GM21723 (cell line): Measurements from ENCODE around the gene PID1.

Experiments used
- ATAC-seq: cut with Tn5 transposase; IDR thresholded peaks from one replicate; pipeline ENCODE4 v1.9.1; 2021; ENCODE audit warnings: mild to moderate bottlenecking, moderate library complexity; ENCODE audit not compliant: unreplicated experiment

The PID1 gene

DNA sequence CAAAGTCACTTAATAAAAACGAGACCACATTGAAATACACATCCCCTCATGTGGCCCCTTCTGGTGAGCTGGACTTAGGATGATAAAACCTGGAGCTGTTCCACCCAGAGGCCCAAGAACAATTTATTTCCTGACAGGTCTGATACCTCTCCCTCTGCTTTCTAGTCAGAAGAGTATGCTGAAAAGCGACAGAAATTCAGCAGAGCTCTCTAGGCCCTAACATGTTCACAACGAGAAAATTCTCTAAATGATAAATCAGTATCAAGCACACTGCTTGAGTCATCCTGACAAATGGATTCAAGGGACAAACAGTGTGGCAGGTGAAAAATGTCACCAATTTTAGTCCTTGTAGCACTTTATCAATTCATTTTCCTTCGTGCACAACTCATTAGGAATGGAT, 233.5 kb downstream of the PID1 start:
- no peak for ATAC-seq

DNA sequence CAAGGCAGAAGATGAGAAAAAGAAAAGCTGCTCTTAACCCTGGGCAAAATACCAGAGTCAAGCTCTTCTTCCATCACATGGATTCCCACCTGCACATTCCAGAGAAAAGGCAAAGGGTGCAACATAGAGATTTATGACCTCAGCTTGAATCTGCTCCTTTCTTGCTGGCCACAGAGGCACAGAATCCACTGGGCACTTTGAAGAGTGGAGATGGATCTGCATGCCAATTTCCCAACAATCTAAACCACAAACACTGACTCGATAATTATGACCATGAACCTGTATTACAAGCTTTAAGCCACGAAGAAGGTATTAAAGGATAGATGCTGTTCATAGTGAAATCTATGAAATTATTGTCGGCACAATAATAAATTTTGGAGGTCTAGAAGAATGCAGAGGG, 237.3 kb downstream of the PID1 start:
- no peak for ATAC-seq

DNA sequence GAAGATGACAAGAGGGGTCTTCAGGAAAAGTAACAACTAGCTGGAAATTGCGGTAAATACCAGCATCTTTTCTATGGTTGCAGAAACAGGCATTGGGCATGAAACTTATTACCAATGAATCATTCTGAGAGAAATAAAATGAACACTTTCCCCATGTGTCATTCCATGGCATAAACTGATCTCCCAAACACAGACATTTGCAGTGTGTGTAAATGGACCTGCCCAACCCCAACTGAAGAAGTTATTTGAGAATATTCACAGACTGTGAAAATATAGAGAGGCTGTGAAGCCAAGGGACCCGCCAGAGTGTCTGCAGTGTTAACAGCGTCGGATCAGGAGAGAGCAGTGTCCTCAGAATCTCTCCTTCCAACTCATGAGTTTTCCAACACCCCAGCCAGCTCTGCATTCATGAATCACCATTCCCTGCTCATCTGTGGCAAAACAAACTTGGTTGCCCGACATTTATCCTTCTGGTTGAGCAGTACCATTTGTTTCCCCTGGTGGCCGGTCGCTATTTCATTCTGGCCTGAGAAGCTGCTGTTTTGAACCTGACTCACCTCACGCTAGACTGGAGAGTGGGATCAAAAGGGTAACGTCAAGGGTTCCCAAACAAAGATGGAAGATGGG, 238.4 kb downstream of the PID1 start:
- ATAC-seq = no peak

DNA sequence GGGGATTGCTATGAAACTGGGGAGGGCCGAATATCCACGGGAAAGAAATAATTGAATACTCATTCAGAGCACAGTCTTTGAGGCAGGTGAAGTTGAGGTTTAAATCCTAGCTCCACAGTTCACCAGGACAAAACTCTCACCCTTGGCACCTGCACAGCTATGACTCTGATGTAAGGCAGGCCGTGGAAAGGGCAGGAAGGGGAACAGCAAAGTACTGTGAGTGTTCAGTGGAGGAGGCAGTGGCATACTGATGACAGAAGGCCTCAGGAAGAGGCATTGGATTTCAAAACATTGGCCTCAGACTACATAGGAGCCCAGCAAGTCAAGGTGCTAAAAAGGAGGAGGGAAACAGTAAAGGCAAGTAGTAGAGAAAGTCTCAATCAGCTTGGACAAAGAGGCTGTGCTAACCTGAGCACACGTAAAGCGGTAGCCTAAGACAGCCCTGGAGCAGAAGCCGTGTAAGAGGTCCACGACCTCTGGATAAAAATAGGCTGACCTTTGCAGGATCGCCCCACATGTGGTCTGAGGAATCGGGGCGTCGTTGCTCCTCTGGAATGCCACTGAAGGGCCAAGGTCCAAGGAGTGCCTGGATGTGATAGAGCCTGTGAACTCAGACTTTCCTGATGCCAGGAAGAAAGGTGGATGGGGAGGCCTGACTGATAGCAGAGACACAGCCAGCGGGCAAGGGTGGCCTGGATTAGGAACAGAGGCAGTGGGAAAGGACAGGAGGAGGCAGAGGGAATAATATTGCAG, 243.6 kb downstream of the PID1 start:
- no peak for ATAC-seq

DNA sequence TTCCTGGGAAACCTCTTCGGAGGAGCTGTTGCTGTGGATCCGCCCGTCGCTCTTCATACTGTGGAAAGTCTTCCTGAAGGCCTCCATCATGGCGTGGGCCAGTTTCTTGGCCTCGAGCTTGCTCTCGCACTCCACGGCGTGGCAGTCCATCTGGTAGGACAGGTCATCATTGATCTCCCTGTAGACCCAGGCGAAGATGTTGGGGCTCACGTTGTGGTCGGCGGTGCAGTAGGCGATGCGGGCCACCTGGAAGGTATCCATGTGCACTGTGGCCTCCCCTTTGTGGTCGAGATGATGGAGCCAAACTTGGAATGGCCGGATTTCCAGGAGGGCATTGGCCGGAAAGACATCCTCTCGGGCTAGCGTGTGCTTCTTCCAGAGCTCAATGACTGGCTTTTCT, 245.4 kb downstream of the PID1 start:
- no peak for ATAC-seq

DNA sequence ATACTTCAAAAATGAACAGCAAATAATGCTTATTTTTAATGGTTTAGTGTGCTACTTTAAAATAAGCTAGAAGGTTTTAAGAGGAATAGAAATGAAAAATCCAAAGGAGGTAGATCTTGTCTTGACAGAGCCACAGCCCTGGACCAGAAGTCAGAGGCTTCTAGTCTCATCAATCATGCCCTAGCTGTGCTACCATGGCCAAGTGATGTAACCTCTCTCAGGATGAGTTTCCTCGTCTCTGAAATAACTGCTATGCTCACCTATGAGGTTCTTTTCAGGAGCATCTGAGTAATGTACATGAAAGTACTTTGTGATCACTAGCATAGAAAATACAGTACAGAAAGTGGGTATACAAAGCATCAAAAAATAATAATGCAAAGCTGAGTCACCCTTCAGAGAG, 248.4 kb downstream of the PID1 start:
- no peak for ATAC-seq

DNA sequence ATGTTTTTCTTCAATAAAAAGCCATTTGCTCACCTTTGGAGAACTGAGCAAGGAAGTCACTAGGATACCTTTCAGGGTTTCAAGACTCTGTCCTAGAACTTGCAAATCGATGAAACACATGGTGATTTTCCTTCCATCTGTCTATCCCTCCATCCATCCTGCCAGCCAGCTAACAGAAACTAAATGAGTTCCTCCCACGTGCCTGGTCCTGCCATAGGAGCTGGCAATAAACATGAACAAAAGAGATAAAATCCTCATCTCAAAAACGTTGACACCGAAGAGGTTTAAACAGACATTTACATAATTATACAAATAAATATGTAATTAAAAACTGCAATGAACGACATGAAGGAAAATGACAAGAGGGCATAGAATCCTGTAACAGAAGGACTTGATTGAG, 249.0 kb downstream of the PID1 start:
- ATAC-seq = no peak

DNA sequence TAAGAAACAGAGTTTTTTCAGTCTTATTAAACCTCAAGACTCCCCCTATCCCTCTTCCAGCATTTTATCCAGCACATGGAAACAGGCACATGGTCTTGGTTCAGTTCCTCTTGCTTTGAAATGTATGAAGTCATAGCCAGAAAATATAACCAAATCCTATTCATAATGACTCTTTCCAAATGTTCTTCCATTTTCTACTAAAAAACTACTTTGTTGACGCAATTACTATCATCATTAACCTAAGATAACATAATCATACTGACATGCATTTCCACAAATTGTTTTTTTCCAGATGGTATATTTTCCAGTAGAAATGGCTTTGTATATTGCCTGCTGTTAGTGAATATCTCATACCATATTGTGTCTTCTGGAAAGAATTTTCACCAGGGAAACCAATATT, 261.3 kb downstream of the PID1 start:
- ATAC-seq = no peak

DNA sequence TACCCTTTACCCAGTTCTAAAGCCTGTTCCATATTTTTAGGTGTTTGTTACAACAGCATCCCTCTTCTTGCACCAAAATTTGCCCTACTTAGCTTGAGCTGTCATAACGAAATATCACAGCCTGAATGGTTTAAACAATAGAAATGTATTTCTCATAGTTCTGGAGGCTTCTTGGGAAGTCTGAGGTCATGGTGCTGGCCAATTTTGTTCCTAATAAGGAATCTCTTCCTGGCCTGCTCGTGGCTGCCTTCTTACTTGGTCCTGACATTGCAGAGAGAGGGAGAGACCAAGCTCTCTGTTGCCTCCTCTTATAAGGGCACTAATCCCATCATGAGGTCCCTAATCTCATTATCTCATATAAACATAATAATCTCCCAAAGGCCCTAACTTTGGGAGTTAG, 267.8 kb downstream of the PID1 start:
- ATAC-seq = no peak

DNA sequence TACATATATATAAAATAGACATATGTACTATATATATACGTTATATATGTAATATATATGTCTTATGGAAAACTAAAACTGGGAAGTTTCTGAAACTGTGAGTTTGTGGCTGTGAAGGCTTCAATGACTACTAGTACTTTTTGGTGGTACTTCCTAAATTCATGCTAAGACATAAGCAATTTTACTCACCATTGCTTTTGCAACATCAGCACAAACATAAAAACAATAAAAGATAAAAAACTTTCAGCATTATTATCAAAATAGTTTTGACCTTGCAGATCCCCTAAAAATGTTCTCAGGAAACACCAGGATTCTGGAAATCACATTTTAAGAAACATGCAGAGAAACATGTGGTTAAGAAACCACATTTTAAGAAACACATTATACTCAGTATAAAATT, 269.9 kb downstream of the PID1 start:
- no peak for ATAC-seq

DNA sequence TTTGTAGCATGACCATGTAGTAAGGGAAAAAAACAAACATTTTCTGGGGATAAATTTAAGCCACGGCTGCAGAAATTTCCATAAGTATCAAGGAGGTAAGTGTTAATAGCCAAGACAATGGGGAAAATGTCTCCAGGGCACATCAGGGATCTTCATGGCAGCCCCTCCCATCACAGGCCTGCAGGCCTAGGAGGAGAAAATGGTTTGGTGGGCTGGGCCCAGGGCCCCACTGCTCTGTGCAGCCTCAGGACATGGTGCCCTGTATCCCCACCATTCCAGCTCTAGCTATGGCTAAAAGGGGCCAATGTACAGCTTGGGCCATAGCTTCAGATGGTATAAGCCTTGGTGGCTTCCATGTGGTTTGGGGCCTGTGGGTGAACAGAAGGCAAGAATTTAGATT, 271.8 kb downstream of the PID1 start:
- ATAC-seq = no peak

DNA sequence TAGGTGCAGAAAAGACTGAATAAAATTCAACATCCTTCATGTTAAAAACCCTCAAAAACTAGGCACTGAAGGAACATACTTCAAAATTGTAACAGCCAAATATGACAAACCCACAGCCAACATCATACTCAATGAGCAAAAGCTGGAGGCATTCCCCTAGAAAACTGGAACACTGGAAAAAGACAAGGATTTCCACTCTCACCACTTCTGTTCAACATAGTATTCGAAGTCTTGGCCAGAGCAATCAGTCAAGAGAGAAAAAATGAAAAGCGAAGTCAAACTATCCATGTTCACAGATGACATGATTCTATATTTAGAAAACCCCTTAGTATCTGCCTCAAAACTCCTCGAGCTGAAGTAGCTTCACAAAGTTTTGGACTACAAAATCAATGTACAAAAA, 282.3 kb downstream of the PID1 start:
- no peak for ATAC-seq

DNA sequence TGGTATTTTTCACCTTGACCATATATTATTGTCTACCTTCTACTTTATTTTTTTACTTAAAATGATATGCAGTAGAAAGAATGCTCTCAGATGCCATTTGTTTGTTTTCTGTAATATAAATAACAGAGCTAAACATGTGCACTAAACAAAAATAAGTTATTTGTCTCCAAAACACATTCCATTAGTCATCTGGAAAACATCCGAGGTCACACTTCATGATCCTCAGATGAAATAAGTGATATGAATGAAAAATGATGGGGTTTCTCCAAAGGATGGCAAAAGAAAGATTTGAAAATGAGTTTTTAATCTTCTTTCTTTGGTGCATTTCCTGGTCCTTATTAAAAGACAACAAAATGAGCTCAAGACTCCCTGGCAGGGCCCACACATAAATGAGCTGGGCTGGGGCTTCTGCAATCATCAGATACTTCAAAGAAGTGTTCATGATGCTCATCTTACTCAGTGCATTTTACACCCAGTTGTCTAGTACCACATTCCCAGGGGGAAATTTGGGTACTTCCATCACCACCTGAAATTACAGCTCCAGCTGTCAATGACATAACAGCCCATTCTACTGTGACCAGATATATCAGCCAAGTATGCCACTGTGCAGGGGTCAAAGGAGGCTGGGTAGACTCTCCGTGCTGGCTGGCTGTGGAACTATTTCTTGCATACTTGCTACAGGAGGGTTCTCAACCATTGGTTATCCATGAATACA, 283.5 kb downstream of the PID1 start:
- ATAC-seq = no peak

DNA sequence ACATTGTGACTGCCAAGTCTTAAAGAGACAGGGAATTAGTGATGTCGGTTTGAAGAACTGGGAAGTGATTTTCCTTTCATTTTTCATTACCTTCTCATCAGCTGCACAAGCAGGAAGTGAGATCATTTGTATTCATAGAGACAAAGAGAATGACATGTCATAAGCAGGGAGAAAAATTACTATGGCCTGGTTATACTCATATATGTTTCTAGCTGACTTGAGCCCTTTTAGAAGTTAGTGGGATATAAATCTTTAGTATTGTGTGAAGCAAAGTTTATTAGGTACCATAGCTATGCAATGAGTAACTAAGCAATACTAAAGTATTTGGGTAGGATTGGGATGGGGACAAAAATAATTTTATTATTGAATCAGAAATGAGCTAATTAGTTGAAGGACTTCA, 284.1 kb downstream of the PID1 start:
- no peak for ATAC-seq

DNA sequence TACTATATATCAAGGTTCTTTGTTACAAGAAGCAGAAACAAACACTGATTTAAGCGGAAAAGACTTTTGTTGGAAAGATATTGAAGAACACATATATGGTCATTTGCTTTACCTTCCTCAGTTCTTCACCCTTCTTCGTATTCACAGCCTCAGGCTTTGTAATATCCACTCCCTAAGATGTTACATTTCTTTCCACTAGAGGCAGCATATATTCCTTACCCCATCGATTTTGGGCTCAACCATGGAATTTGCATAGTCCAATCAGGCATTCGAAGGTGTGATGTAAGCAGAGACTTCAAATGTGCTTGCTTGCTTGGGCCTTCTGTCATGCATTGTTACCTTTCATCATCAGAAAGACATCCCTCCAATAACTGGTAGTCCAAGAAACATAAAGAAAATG, 287.4 kb downstream of the PID1 start:
- no peak for ATAC-seq

DNA sequence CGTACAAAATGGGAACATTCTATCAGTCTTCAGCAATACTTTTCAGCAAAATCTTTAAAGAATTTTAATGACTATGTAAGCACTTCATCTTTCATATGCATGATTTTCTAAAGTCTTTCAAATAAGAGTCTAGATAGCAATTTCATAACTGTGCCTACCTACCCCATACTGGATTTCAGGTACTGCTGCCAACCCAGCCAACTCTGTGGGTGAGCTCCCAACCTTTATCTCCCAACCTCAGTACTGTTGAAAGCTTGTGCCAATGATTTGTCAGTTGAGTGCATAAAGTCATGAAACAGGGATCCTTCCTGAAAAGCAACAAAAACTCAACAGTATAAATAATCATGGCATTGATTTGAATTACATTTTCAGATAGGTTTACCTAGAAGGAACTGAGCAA, 296.9 kb downstream of the PID1 start:
- ATAC-seq = no peak
